ENCODE data around the gene TMPRSS11F.

DNA sequence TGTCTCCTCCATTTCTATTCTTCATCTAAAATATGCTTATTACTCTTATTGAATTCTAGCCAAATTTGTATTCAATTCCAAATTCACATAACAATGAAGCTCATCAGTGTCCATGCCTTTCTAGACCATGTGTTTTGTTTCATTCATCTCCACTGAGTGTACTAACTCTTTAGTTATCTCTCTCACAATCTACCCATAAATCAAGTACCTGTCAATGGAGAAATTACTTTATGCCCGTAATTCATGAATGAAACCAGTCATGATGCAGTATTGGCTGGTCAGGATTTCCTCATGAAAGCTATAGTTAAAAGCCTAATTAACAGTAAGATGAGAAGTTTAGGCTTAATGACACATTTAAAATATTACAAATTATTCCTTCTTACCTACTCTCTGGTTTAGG lies 12.2 kb upstream of the TMPRSS11F start:
- no peak for TF ChIP-seq POLR2AphosphoS5 (IDR thresholded peaks at IDR 0.05)
- TF ChIP-seq POLR2A (IDR thresholded peaks at IDR 0.05), result no peak
- TF ChIP-seq, protein P1, sequence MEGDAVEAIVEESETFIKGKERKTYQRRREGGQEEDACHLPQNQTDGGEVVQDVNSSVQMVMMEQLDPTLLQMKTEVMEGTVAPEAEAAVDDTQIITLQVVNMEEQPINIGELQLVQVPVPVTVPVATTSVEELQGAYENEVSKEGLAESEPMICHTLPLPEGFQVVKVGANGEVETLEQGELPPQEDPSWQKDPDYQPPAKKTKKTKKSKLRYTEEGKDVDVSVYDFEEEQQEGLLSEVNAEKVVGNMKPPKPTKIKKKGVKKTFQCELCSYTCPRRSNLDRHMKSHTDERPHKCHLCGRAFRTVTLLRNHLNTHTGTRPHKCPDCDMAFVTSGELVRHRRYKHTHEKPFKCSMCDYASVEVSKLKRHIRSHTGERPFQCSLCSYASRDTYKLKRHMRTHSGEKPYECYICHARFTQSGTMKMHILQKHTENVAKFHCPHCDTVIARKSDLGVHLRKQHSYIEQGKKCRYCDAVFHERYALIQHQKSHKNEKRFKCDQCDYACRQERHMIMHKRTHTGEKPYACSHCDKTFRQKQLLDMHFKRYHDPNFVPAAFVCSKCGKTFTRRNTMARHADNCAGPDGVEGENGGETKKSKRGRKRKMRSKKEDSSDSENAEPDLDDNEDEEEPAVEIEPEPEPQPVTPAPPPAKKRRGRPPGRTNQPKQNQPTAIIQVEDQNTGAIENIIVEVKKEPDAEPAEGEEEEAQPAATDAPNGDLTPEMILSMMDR (IDR thresholded peaks at IDR 0.05 in 8 of 11, conservative IDR thresholded peaks at IDR 0.05 in 3 of 11), result no peak
